Measurements from ENCODE around the gene TMEM140. TPM values are rescaled to one million over a fixed set of nuclear protein-coding genes. Genes with fewer than 3 reads are reported as not detected.

Gene TMEM140
- total and polyA plus RNA-seq, 8 donors, result 2.7 to 14.3 (median 4.7) TPM

- WGBS, 2 donors, result 46 to 54% methylated on average over 3 of the region's 3 CpGs
- no peak for FAIRE-seq
Measured at GRCh38 chr7:135181261-135181928, 33.5 kb downstream of the TMEM140 start.

GRCh38 chr7:135181929-135182678 is 34.2 kb downstream of the TMEM140 start:
- FAIRE-seq (no peak), ATAC-seq (no peak), DNase-seq (no peak)
- Histone ChIP-seq H3K27ac (no peak overlapping the region), H3K9me3 (no peaks in the 10 kb centered on the region), H3K36me3 (peaks cover 7 to 57% (median 27%) of the 10 kb centered on the region in 3 donors), H3K4me3 (no peak overlapping the region), H3K27me3 (no peaks in the 10 kb centered on the region), H3K4me1 (no peaks in the 10 kb centered on the region)
- intact Hi-C loops (cut with DNase I), result no loop called here
- 96 to 97% methylated on average over 31 of the region's 31 CpGs for WGBS, 2 donors
- no peak for TF ChIP-seq CTCF (IDR thresholded peaks at IDR 0.05)

More at GRCh38 chr7:135181261-135181928, 33.5 kb downstream of the TMEM140 start:
- Histone ChIP-seq H3K27me3 (no peaks in the 10 kb centered on the region), H3K27ac (no peak overlapping the region), H3K4me3 (no peak overlapping the region), H3K36me3 (peaks cover 7 to 50% (median 24%) of the 10 kb centered on the region in 3 donors), H3K9me3 (no peaks in the 10 kb centered on the region), H3K4me1 (no peaks in the 10 kb centered on the region)
- TF ChIP-seq CTCF (IDR thresholded peaks at IDR 0.05), result no peak
- no peak for DNase-seq
- intact Hi-C loops (cut with DNase I), result no loop called here
- ATAC-seq, result peak in 1 of 4 donors; percentile 23

- ATAC-seq (no peak), DNase-seq (no peak), FAIRE-seq (no peak)
- Histone ChIP-seq H3K27me3 (no peaks in the 10 kb centered on the region), H3K4me3 (no peak overlapping the region), H3K27ac (no peak overlapping the region), H3K36me3 (peaks cover 7 to 68% (median 28%) of the 10 kb centered on the region in 3 donors), H3K4me1 (peaks cover 0 to under 1% (median 0%) of the 10 kb centered on the region in 3 donors), H3K9me3 (no peaks in the 10 kb centered on the region)
- TF ChIP-seq CTCF (IDR thresholded peaks at IDR 0.05), result no peak
- intact Hi-C loops (cut with DNase I), result no loop called here
- WGBS, 2 donors, result 96% methylated on average over 7 of the region's 7 CpGs
Measured at GRCh38 chr7:135183478-135183877, 35.6 kb downstream of the TMEM140 start.

GRCh38 chr7:135184254-135184841 is 36.5 kb downstream of the TMEM140 start:
- no peak for TF ChIP-seq CTCF (IDR thresholded peaks at IDR 0.05)
- 90% methylated on average over 5 of the region's 5 CpGs for WGBS, 2 donors
- intact Hi-C loops (cut with DNase I), result no loop called here
- DNase-seq (peak in 1 of 6 donors; percentile 1), ATAC-seq (no peak), FAIRE-seq (no peak)
- no peaks in the 10 kb centered on the region for H3K9me3 ChIP-seq
- H3K27me3 ChIP-seq, result no peaks in the 10 kb centered on the region
- H3K4me3 ChIP-seq, result no peak overlapping the region
- peaks cover 0 to 6% (median 0%) of the 10 kb centered on the region in 3 donors for H3K4me1 ChIP-seq
- H3K36me3 ChIP-seq, result peaks cover 7 to 68% (median 28%) of the 10 kb centered on the region in 3 donors
- no peak overlapping the region for H3K27ac ChIP-seq
